IPS-20b (cell line): ENCODE results near the gene CMTM7.
"Not testable (repeated sequence)": the region's sequence is repeated elsewhere in the genome, so short reads cannot be mapped to it uniquely, and the experiment has no call there.

Source experiments
- H3K27ac ChIP-seq: one replicate; pipeline ENCODE4 v1.5.1; 2013; ENCODE audit warnings: low read length
- H3K27me3 ChIP-seq: 2 replicates; pipeline ENCODE4 v1.6.1; 2013; ENCODE audit warnings: mild to moderate bottlenecking, low read length, inconsistent platforms; ENCODE audit not compliant: insufficient read depth
- H3K36me3 ChIP-seq: 2 replicates; pipeline ENCODE4 v1.6.1; 2013; ENCODE audit warnings: low read depth, mild to moderate bottlenecking, inconsistent platforms, low read length, moderate library complexity; ENCODE audit not compliant: insufficient read depth
- H3K4me1 ChIP-seq: 2 replicates; pipeline ENCODE4 v1.6.1; 2013; ENCODE audit warnings: mild to moderate bottlenecking, control low read depth, inconsistent platforms, low read length, moderate library complexity; ENCODE audit not compliant: insufficient read depth
- H3K4me3 ChIP-seq: 2 replicates; pipeline ENCODE4 v1.5.1; 2013; ENCODE audit warnings: mild to moderate bottlenecking, low read length, inconsistent platforms
- H3K9ac ChIP-seq: 2 replicates; pipeline ENCODE4 v1.6.1; 2013; ENCODE audit warnings: low read depth, mild to moderate bottlenecking, inconsistent platforms, low read length, moderate library complexity
- H3K9me3 ChIP-seq: 2 replicates; pipeline ENCODE4 v1.6.1; 2013; ENCODE audit warnings: mild to moderate bottlenecking, low read depth, low read length, inconsistent platforms; ENCODE audit not compliant: insufficient read depth

CMTM7 gene

GRCh38 chr3:32432045-32432710 is 40.5 kb downstream of the CMTM7 start:
- Histone ChIP-seq H3K4me1 (no peaks in the 10 kb centered on the region), H3K4me3 (no peak overlapping the region), H3K9me3 (no peaks in the 10 kb centered on the region), H3K27me3 (no peaks in the 10 kb centered on the region), H3K9ac (no peak overlapping the region), H3K36me3 (no peaks in the 10 kb centered on the region), H3K27ac (no peak overlapping the region)

GRCh38 chr3:32432711-32433530 is 41.3 kb downstream of the CMTM7 start:
- H3K27me3 ChIP-seq: no peaks in the 10 kb centered on the region
- no peaks in the 10 kb centered on the region for H3K36me3 ChIP-seq
- H3K27ac ChIP-seq: no peak overlapping the region
- H3K4me1 ChIP-seq: no peaks in the 10 kb centered on the region
- H3K9ac ChIP-seq: no peak overlapping the region
- no peaks in the 10 kb centered on the region for H3K9me3 ChIP-seq
- H3K4me3 ChIP-seq: no peak overlapping the region

GRCh38 chr3:32434206-32434605 is 42.6 kb downstream of the CMTM7 start:
- Histone ChIP-seq H3K27me3 (no peaks in the 10 kb centered on the region), H3K36me3 (no peaks in the 10 kb centered on the region), H3K27ac (no peak overlapping the region), H3K4me1 (no peaks in the 10 kb centered on the region), H3K9me3 (no peaks in the 10 kb centered on the region), H3K9ac (no peak overlapping the region), H3K4me3 (no peak overlapping the region)

- Histone ChIP-seq H3K4me3 (no peak overlapping the region), H3K9me3 (no peaks in the 10 kb centered on the region), H3K27me3 (no peaks in the 10 kb centered on the region), H3K9ac (no peak overlapping the region), H3K4me1 (no peaks in the 10 kb centered on the region), H3K27ac (no peak overlapping the region), H3K36me3 (no peaks in the 10 kb centered on the region)
Observed at GRCh38 chr3:32435911-32436815, 44.5 kb downstream of the CMTM7 start.

GRCh38 chr3:32436816-32437189 is 45.1 kb downstream of the CMTM7 start:
- Histone ChIP-seq H3K27me3 (no peaks in the 10 kb centered on the region), H3K27ac (no peak overlapping the region), H3K4me1 (no peaks in the 10 kb centered on the region; the same call in 1 of the 2 replicates)

GRCh38 chr3:32437896-32438295 is 46.2 kb downstream of the CMTM7 start:
- H3K27ac ChIP-seq: no peak overlapping the region
- no peak overlapping the region for H3K4me3 ChIP-seq
- H3K9me3 ChIP-seq: no peaks in the 10 kb centered on the region
- no peaks in the 10 kb centered on the region for H3K36me3 ChIP-seq
- H3K27me3 ChIP-seq: no peaks in the 10 kb centered on the region
- no peaks in the 10 kb centered on the region; the same call in 1 of the 2 replicates for H3K4me1 ChIP-seq
- no peak overlapping the region for H3K9ac ChIP-seq

More at GRCh38 chr3:32436816-32437189, 45.1 kb downstream of the CMTM7 start:
- H3K36me3 ChIP-seq: no peaks in the 10 kb centered on the region
- no peaks in the 10 kb centered on the region for H3K9me3 ChIP-seq
- H3K4me3 ChIP-seq: no peak overlapping the region
- no peak overlapping the region for H3K9ac ChIP-seq

- H3K4me1 ChIP-seq: no peaks in the 10 kb centered on the region; the same call in 1 of the 2 replicates
- H3K27me3 ChIP-seq: no peaks in the 10 kb centered on the region
- H3K4me3 ChIP-seq: no peak overlapping the region
- H3K36me3 ChIP-seq: no peaks in the 10 kb centered on the region
- H3K27ac ChIP-seq: no peak overlapping the region
- no peaks in the 10 kb centered on the region for H3K9me3 ChIP-seq
- no peak overlapping the region for H3K9ac ChIP-seq
Observed at GRCh38 chr3:32438596-32439344, 47.1 kb downstream of the CMTM7 start.

- not testable (repeated sequence) for H3K9ac ChIP-seq, H3K36me3 ChIP-seq, H3K9me3 ChIP-seq, H3K27ac ChIP-seq, H3K4me3 ChIP-seq, H3K4me1 ChIP-seq, H3K27me3 ChIP-seq
Observed at GRCh38 chr3:32439421-32439820, 47.8 kb downstream of the CMTM7 start.

GRCh38 chr3:32440611-32441350 is 49.1 kb downstream of the CMTM7 start:
- Histone ChIP-seq H3K27ac (no peak overlapping the region), H3K9ac (no peak overlapping the region), H3K36me3 (no peaks in the 10 kb centered on the region), H3K4me1 (no peaks in the 10 kb centered on the region; the same call in 1 of the 2 replicates), H3K9me3 (no peaks in the 10 kb centered on the region; the same call in 1 of the 2 replicates), H3K4me3 (no peak overlapping the region), H3K27me3 (no peaks in the 10 kb centered on the region)

GRCh38 chr3:32442766-32443165 is 51.1 kb downstream of the CMTM7 start:
- Histone ChIP-seq H3K27ac (no peak overlapping the region), H3K27me3 (no peaks in the 10 kb centered on the region), H3K4me3 (no peak overlapping the region), H3K9me3 (no peaks in the 10 kb centered on the region; the same call in 1 of the 2 replicates), H3K4me1 (peaks cover 1% of the 10 kb centered on the region; the same call in 1 of the 2 replicates), H3K36me3 (no peaks in the 10 kb centered on the region), H3K9ac (no peak overlapping the region)
